Psoas muscle (tissue), 8 donors: ENCODE data around the gene WDR83. TPM values are rescaled to one million over a fixed set of nuclear protein-coding genes. Genes with fewer than 3 reads are reported as not detected.
A peak's percentile ranks its signal among the peaks of the same experiment; 100 is the strongest.

Experiments used
- ATAC-seq, 4 donors: fragments of 200-7000 bp; cut with Tn5 transposase; one replicate each; pipeline ENCODE4 v1.9.1; 2020; ENCODE audit warnings: moderate library complexity in 3 of 4, mild to moderate bottlenecking in 2 of 4
- DNase-seq, 2 donors: peaks; one replicate each; pipeline ENCODE4 v3.0.0-alpha.2; 2020
- H3K27ac ChIP-seq: fragments of 200-600 bp; one replicate; pipeline ENCODE4 v1.8.0; 2022
- H3K27me3 ChIP-seq, 3 donors: fragments of 200-600 bp in 1 of 3; one replicate each; pipeline versions ENCODE4 v1.6.1 to v1.8.0; 2013 to 2022; ENCODE audit warnings: low read length in 2 of 3, mild to moderate bottlenecking in 2 of 3, moderate library complexity in 1 of 3; ENCODE audit not compliant: insufficient read depth in 3 of 3
- H3K36me3 ChIP-seq, 2 donors: fragments of 200-600 bp in 1 of 2; one replicate each; pipeline versions ENCODE4 v1.6.1 to v1.8.0; 2013 to 2022; ENCODE audit warnings: low read depth in 1 of 2, mild to moderate bottlenecking in 1 of 2, moderate library complexity in 1 of 2; ENCODE audit not compliant: insufficient read depth in 1 of 2
- H3K4me1 ChIP-seq: fragments of 200-600 bp; one replicate; pipeline ENCODE4 v1.8.0; 2022
- H3K4me3 ChIP-seq: fragments of 200-600 bp; one replicate; pipeline ENCODE4 v1.8.0; 2022; ENCODE audit warnings: mild to moderate bottlenecking
- H3K9me3 ChIP-seq: fragments of 200-600 bp; one replicate; pipeline ENCODE4 v1.8.0; 2022
- CTCF ChIP-seq: fragments of 200-600 bp; IDR thresholded peaks from one replicate; pipeline ENCODE4 v1.8.0; 2022; ENCODE audit warnings: antibody characterized with exemption
- WGBS, 3 donors: extraction: QIAGEN DNeasy Blood & Tissue Kit; methylation state at CpG; one replicate each; pipeline versions ENCODE4 v1.1.6 to v1.1.7; 2013; 5-methylcytosine and 5-hydroxymethylcytosine counted together
- intact Hi-C, 2 donors: fragments of 100-400 bp; cut with DNase I; formaldehyde crosslinking; loops; one replicate each; pipeline versions ENCODE4 v1.11.0 to v1.14.2; 2022
- polyA plus RNA-seq, 3 donors: library from polyadenylated mRNA; stranded (reverse); fragments of 200-250 nt; gene quantifications; one replicate each; pipeline ENCODE4 v1.2.3, GENCODE V29; 2013
- total RNA-seq, 4 donors: library from RNA; stranded (reverse); fragmentation: NEBNext Ultra II Directional in 2 of 4; extraction: Animal tissue kit (Norgen Biotek cat#: 25700) in 2 of 4; gene quantifications; one replicate each; pipeline versions ENCODE4 v1.2.1 to v1.2.4, GENCODE V29; 2021 to 2023
- donor health status: healthy with polysubstance abuse.
- donor health status: DM: no; HTN: no; CAD: no; lungs with moderate emphysema.
- donor health status: Bipolar disorder and iron deficiency.
- donor health status: healthy.
- donor health status: DM: yes; HTN: yes; CAD: no.
- donor health status: DM: no; HTN: no; CAD: no.
- donor health status: DM: no; HTN: no; CAD: no.
- donor health status: DM: yes; HTN: yes; CAD: no.

Gene WDR83
- total and polyA plus RNA-seq, 7 donors, result 1.8 to 9.1 (median 4.5) TPM

- H3K27me3 ChIP-seq, result no peaks in the 10 kb centered on the region
- peaks cover 10% of the 10 kb centered on the region for H3K4me1 ChIP-seq
- peaks cover 5 to 51% of the 10 kb centered on the region in 2 donors for H3K36me3 ChIP-seq
- 89 to 90% (median 89%) methylated on average over 6 of the region's 6 CpGs for WGBS, 3 donors
- H3K4me3 ChIP-seq, result no peak overlapping the region
- intact Hi-C loops, result no loop called here
- H3K9me3 ChIP-seq, result no peaks in the 10 kb centered on the region
- DNase-seq, result no peak
- H3K27ac ChIP-seq, result no peak overlapping the region
- no peak for TF ChIP-seq CTCF
- no peak for ATAC-seq
Observed at GRCh38 chr19:12652219-12652618, 14.4 kb upstream of the WDR83 start.

GRCh38 chr19:12655546-12655945 is 11.1 kb upstream of the WDR83 start:
- ATAC-seq (no peak), DNase-seq (no peak)
- WGBS, 3 donors, result 92 to 95% (median 94%) methylated on average over 8 of the region's 8 CpGs
- Histone ChIP-seq H3K9me3 (no peaks in the 10 kb centered on the region), H3K36me3 (peaks cover 5 to 82% of the 10 kb centered on the region in 2 donors), H3K4me3 (no peak overlapping the region), H3K4me1 (no peaks in the 10 kb centered on the region), H3K27ac (no peak overlapping the region), H3K27me3 (no peaks in the 10 kb centered on the region)
- no peak for TF ChIP-seq CTCF
- intact Hi-C loops, result no loop called here

GRCh38 chr19:12656899-12657571 is 9.6 kb upstream of the WDR83 start:
- peaks cover 5 to 85% of the 10 kb centered on the region in 2 donors for H3K36me3 ChIP-seq
- no peak for TF ChIP-seq CTCF

GRCh38 chr19:12657966-12658365 is 8.6 kb upstream of the WDR83 start:
- H3K4me3 ChIP-seq, result no peak overlapping the region
- no peaks in the 10 kb centered on the region for H3K4me1 ChIP-seq
- no peak for TF ChIP-seq CTCF
- peaks cover 5 to 91% of the 10 kb centered on the region in 2 donors for H3K36me3 ChIP-seq
- ATAC-seq (peak in 1 of 4 donors; percentile 20), DNase-seq (peak in 1 of 2 donors; percentile 39)
- no peak overlapping the region for H3K27ac ChIP-seq
- intact Hi-C loops, result no loop called here
- WGBS, 3 donors, result 93 to 96% (median 95%) methylated on average over 20 to 22 of the region's 22 CpGs
- no peaks in the 10 kb centered on the region for H3K9me3 ChIP-seq
- H3K27me3 ChIP-seq, result no peaks in the 10 kb centered on the region

More at GRCh38 chr19:12656899-12657571, 9.6 kb upstream of the WDR83 start:
- intact Hi-C loops, result no loop called here
- Histone ChIP-seq H3K27me3 (no peaks in the 10 kb centered on the region), H3K9me3 (no peaks in the 10 kb centered on the region), H3K27ac (no peak overlapping the region), H3K4me1 (no peaks in the 10 kb centered on the region), H3K4me3 (no peak overlapping the region)
- DNase-seq, result no peak
- ATAC-seq, result peak in 3 of 4 donors; percentile 23 to 33 (median 26)
- 64 to 75% (median 72%) methylated on average over 45 to 50 of the region's 50 CpGs for WGBS, 3 donors

GRCh38 chr19:12660980-12661379 is 5.6 kb upstream of the WDR83 start:
- no peak for DNase-seq
- no peaks in the 10 kb centered on the region for H3K9me3 ChIP-seq
- no peak for TF ChIP-seq CTCF
- peaks cover 7% of the 10 kb centered on the region for H3K4me1 ChIP-seq
- intact Hi-C loops, result no loop called here
- WGBS, 3 donors, result 93 to 97% (median 94%) methylated on average over 12 of the region's 12 CpGs
- H3K36me3 ChIP-seq, result peaks cover 0 to 87% of the 10 kb centered on the region in 2 donors
- no peaks in the 10 kb centered on the region for H3K27me3 ChIP-seq
- ATAC-seq, result no peak
- no peak overlapping the region for H3K4me3 ChIP-seq
- H3K27ac ChIP-seq, result no peak overlapping the region
